H9 (cell line): ENCODE measurements around the gene UCP2. TPM values are rescaled to one million over a fixed set of nuclear protein-coding genes. Genes with fewer than 3 reads are reported as not detected.

Experiments used
- DNase-seq: peaks from one replicate; pipeline ENCODE4 v3.0.0-alpha.2; 2017
- H2AFZ ChIP-seq: one replicate; pipeline ENCODE4 v1.6.1; 2013; ENCODE audit warnings: mild to moderate bottlenecking, low read length, control low read depth, moderate library complexity
- H2AK5ac ChIP-seq: 2 replicates; pipeline ENCODE4 v1.6.1; 2013; ENCODE audit warnings: low read length, control low read depth, mixed read lengths; ENCODE audit not compliant: insufficient read length
- H2BK120ac ChIP-seq: one replicate; pipeline ENCODE4 v1.6.1; 2013; ENCODE audit warnings: low read depth, mild to moderate bottlenecking, low read length, control low read depth, inconsistent platforms; ENCODE audit not compliant: poor library complexity, severe bottlenecking
- H2BK12ac ChIP-seq: 2 replicates; pipeline ENCODE4 v1.6.1; 2013; ENCODE audit warnings: low read length, control low read depth, mixed read lengths, low read depth; ENCODE audit not compliant: insufficient read length
- H2BK15ac ChIP-seq: 2 replicates; pipeline ENCODE4 v1.6.1; 2013; ENCODE audit warnings: low read depth, low read length, control low read depth
- H2BK20ac ChIP-seq: one replicate; pipeline ENCODE4 v1.6.1; 2013; ENCODE audit warnings: low read depth, mild to moderate bottlenecking, low read length, control low read depth, inconsistent platforms; ENCODE audit not compliant: poor library complexity, severe bottlenecking
- H2BK5ac ChIP-seq: 2 replicates; pipeline ENCODE4 v1.6.1; 2013; ENCODE audit warnings: low read length, control low read depth, mixed read lengths; ENCODE audit not compliant: insufficient read length
- H3K14ac ChIP-seq: 2 replicates; pipeline ENCODE4 v1.6.1; 2013; ENCODE audit warnings: low read length, control low read depth; ENCODE audit not compliant: insufficient read depth
- H3K18ac ChIP-seq: 2 replicates; pipeline ENCODE4 v1.6.1; 2013; ENCODE audit warnings: low read depth, mild to moderate bottlenecking, mixed read lengths, low read length, control low read depth; ENCODE audit not compliant: insufficient read length
- H3K23ac ChIP-seq: 2 replicates; pipeline ENCODE4 v1.6.1; 2013; ENCODE audit warnings: low read length, control low read depth, mixed read lengths, low read depth; ENCODE audit not compliant: insufficient read length
- H3K23me2 ChIP-seq: 2 replicates; pipeline ENCODE4 v1.6.1; 2013; ENCODE audit warnings: low read depth, mild to moderate bottlenecking, mixed read lengths, low read length, control low read depth; ENCODE audit not compliant: insufficient read length, poor library complexity, severe bottlenecking
- H3K27ac ChIP-seq: 2 replicates; pipeline ENCODE4 v1.5.1; 2013; ENCODE audit warnings: low read length, control low read depth, mixed read lengths, low read depth; ENCODE audit not compliant: insufficient read length
- H3K27me3 ChIP-seq: 2 replicates; pipeline ENCODE4 v1.6.1; 2013; ENCODE audit warnings: low read length, control low read depth, inconsistent platforms; ENCODE audit not compliant: insufficient read depth
- H3K4ac ChIP-seq: 2 replicates; pipeline ENCODE4 v1.6.1; 2013; ENCODE audit warnings: low read depth, mild to moderate bottlenecking, control low read depth, inconsistent platforms, low read length, moderate library complexity
- H3K4me1 ChIP-seq: 2 replicates; pipeline ENCODE4 v1.6.1; 2013; ENCODE audit warnings: low read length, control low read depth, inconsistent platforms; ENCODE audit not compliant: insufficient read depth
- H3K4me2 ChIP-seq: 2 replicates; pipeline ENCODE4 v1.6.1; 2013; ENCODE audit warnings: low read length, control low read depth, mixed read lengths; ENCODE audit not compliant: insufficient read length, insufficient read depth
- H3K56ac ChIP-seq: 2 replicates; pipeline ENCODE4 v1.6.1; 2013; ENCODE audit warnings: low read depth, mild to moderate bottlenecking, mixed read lengths, low read length, control low read depth; ENCODE audit not compliant: insufficient read length
- H3K79me1 ChIP-seq: 2 replicates; pipeline ENCODE4 v1.6.1; 2013; ENCODE audit warnings: low read depth, mild to moderate bottlenecking, moderate library complexity, low read length, control low read depth, inconsistent platforms; ENCODE audit not compliant: insufficient read depth, poor library complexity, severe bottlenecking
- H3K79me2 ChIP-seq: 2 replicates; pipeline ENCODE4 v1.6.1; 2013; ENCODE audit warnings: low read length, control low read depth, inconsistent platforms; ENCODE audit not compliant: insufficient read depth
- H3K9ac ChIP-seq: 2 replicates; pipeline ENCODE4 v1.6.1; 2013; ENCODE audit warnings: low read length, control low read depth, mixed read lengths; ENCODE audit not compliant: insufficient read length; ENCODE audit errors: extremely low read depth
- H3K9me3 ChIP-seq: one replicate; pipeline ENCODE4 v1.6.1; 2013; ENCODE audit warnings: low read depth, low read length, inconsistent platforms; ENCODE audit not compliant: control insufficient read depth
- H3T11ph ChIP-seq: one replicate; pipeline ENCODE4 v1.6.1; 2013; ENCODE audit warnings: mild to moderate bottlenecking, low read length, control low read depth, inconsistent platforms
- H4K20me1 ChIP-seq: one replicate; pipeline ENCODE4 v1.6.1; 2013; ENCODE audit not compliant: control insufficient read depth, insufficient read length, insufficient read depth
- H4K5ac ChIP-seq: 2 replicates; pipeline ENCODE4 v1.6.1; 2013; ENCODE audit warnings: low read depth, mild to moderate bottlenecking, mixed read lengths, low read length, control low read depth; ENCODE audit not compliant: insufficient read length
- H4K8ac ChIP-seq: replicated peaks from 2 replicates; pipeline ENCODE4 v1.6.1; 2013; ENCODE audit warnings: low read length, control low read depth, mixed read lengths, low read depth; ENCODE audit not compliant: insufficient read length
- H4K91ac ChIP-seq: 2 replicates; pipeline ENCODE4 v1.6.1; 2013; ENCODE audit warnings: low read depth, mild to moderate bottlenecking, moderate library complexity, mixed read lengths, low read length, control low read depth; ENCODE audit not compliant: insufficient read length
- H3K27ac Mint-ChIP-seq, 3 experiments: 2 replicates in 2 of 3; 3 replicates in 1 of 3; pipeline ENCODE4 v1.8.0; 2020 to 2021; ENCODE audit warnings: mixed read lengths in 3 of 3, mild to moderate bottlenecking in 1 of 3, moderate library complexity in 1 of 3
- H3K27me3 Mint-ChIP-seq: 2 replicates; pipeline ENCODE4 v1.8.0; 2021; ENCODE audit warnings: low read depth, mild to moderate bottlenecking, moderate library complexity, mixed read lengths
- H3K36me3 Mint-ChIP-seq, 3 experiments: 2 replicates in 2 of 3; 3 replicates in 1 of 3; pipeline ENCODE4 v1.8.0; 2020 to 2021; ENCODE audit warnings: low read depth in 3 of 3, mixed read lengths in 3 of 3; ENCODE audit not compliant: insufficient read depth in 1 of 3
- H3K4me1 Mint-ChIP-seq, 2 experiments: 2 replicates each; pipeline ENCODE4 v1.8.0; 2020; ENCODE audit warnings: mixed read lengths in 2 of 2
- H3K4me3 Mint-ChIP-seq, 2 experiments: 2 replicates in 1 of 2; 3 replicates in 1 of 2; pipeline ENCODE4 v1.8.0; 2020 to 2021; ENCODE audit warnings: mild to moderate bottlenecking in 2 of 2, mixed read lengths in 2 of 2, moderate library complexity in 1 of 2
- H3K9me3 Mint-ChIP-seq, 2 experiments: 2 replicates in 1 of 2; 3 replicates in 1 of 2; pipeline ENCODE4 v1.8.0; 2020; ENCODE audit warnings: mild to moderate bottlenecking in 2 of 2, mixed read lengths in 2 of 2, moderate library complexity in 1 of 2
- CTCF ChIP-seq: fragments of 200-600 bp; sonication (generic); conservative IDR thresholded peaks from 3 replicates; pipeline ENCODE4 v1.8.0; 2021; ENCODE audit warnings: antibody characterized with exemption, mild to moderate bottlenecking
- WGBS: extraction: QIAGEN DNeasy Blood & Tissue Kit; methylation state at CpG from one replicate; pipeline ENCODE4 v1.1.7; 2013; ENCODE audit warnings: missing lambda C conversion rate, low lambda C conversion rate, mixed read lengths; ENCODE audit not compliant: insufficient read length; ENCODE audit errors: extremely low coverage; 5-methylcytosine and 5-hydroxymethylcytosine counted together
- total RNA-seq: library from RNA; stranded (reverse); gene quantifications from 2 replicates; pipeline ENCODE4 v1.2.1, GENCODE V29; 2021

The UCP2 gene
- total RNA-seq, 1 experiment from 2014 or later = 62.1 TPM

DNA sequence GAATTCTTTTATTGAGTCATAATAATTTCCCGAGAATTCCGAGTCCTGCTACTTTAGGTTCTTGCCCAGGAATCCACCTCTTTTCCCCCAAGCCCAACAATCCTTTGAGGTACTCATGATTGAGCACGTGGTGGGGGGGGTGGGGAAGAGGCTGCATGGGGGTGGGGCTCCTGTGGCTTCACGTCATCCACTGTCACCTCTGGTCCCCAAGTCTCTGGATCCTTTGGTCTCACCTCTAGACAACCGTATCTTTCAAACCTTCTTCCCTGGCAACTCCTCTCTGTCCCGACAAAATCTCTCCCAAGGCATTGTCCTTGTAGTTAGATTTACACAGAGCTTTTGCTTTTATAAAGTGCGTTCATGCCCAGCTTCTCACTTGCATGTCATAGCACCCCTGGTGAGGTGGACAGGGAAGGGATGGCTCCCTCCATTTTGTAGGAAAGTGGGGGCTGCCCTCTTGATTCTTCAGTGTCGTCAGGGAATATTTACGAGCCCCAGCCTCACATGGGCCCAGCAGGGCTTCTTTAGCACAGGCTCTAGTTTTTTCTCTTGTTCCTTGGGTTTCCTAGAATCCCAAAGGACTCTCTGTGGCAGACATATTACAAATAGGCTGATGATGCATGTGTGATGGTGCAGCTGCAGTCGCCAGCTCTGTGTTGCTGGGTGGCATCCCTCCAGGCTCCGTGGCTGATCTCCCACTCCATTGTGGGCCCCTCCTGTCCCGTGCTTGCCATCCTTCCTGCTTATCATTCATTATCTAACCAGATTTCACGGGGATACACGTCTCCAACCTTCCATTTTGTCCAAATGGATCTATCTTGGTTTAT lies 17.9 kb upstream of the UCP2 start:
- no peak overlapping the region for H4K8ac ChIP-seq
- H3K27me3 ChIP-seq = no peaks in the 10 kb centered on the region
- H2AK5ac ChIP-seq = no peak overlapping the region
- H3K4me1 ChIP-seq = no peaks in the 10 kb centered on the region
- H2BK120ac ChIP-seq = no peak overlapping the region
- H3K79me1 ChIP-seq = no peaks in the 10 kb centered on the region
- H3K23me2 ChIP-seq = no peaks in the 10 kb centered on the region
- no peak overlapping the region for H3K56ac ChIP-seq
- H3K79me2 ChIP-seq = no peaks in the 10 kb centered on the region
- H3K4me2 ChIP-seq = no peak overlapping the region
- H3K4me3 Mint-ChIP-seq = no peak overlapping the region
- H3K9me3 ChIP-seq = no peaks in the 10 kb centered on the region
- no peak for TF ChIP-seq CTCF
- no peaks in the 10 kb centered on the region for H4K20me1 ChIP-seq
- H3K27me3 Mint-ChIP-seq = no peaks in the 10 kb centered on the region; the same call in 1 of the 2 replicates
- H3K27ac Mint-ChIP-seq = no peak overlapping the region
- no peak overlapping the region for H3K27ac ChIP-seq
- no peaks in the 10 kb centered on the region for H3K9me3 Mint-ChIP-seq
- WGBS = no CpG with 5 or more reads among the region's 14 CpGs
- H4K5ac ChIP-seq = no peak overlapping the region
- no peak overlapping the region for H3K14ac ChIP-seq
- no peak overlapping the region for H2AFZ ChIP-seq
- H3T11ph ChIP-seq = no peak overlapping the region
- no peak overlapping the region for H2BK12ac ChIP-seq
- H2BK20ac ChIP-seq = no peak overlapping the region
- H3K4me1 Mint-ChIP-seq = peaks cover 11 to 18% of the 10 kb centered on the region in 2 experiments
- no peak for DNase-seq
- no peak overlapping the region for H2BK15ac ChIP-seq
- no peak overlapping the region for H3K9ac ChIP-seq
- H3K4ac ChIP-seq = no peak overlapping the region
- H3K18ac ChIP-seq = no peak overlapping the region
- H2BK5ac ChIP-seq = no peak overlapping the region
- no peak overlapping the region for H3K23ac ChIP-seq
- no peaks in the 10 kb centered on the region; a peak in 1 of 7 replicates for H3K36me3 Mint-ChIP-seq
- no peak overlapping the region for H4K91ac ChIP-seq
